GM19035 (cell line): ENCODE measurements around the gene ZNF563.

Experiments used
- ATAC-seq: cut with Tn5 transposase; IDR thresholded peaks from one replicate; pipeline ENCODE4 v1.9.1; 2021; ENCODE audit not compliant: unreplicated experiment

Gene ZNF563

GRCh38 chr19:12294249-12295158 is 38.9 kb downstream of the ZNF563 start, which contains the start of gene ZNF44:
Gene ZNF44 (minus strand): TSS chr19:12294883. CDS start chr19:12294694, 189 bp downstream.
- peak; percentile 95 for ATAC-seq

DNA sequence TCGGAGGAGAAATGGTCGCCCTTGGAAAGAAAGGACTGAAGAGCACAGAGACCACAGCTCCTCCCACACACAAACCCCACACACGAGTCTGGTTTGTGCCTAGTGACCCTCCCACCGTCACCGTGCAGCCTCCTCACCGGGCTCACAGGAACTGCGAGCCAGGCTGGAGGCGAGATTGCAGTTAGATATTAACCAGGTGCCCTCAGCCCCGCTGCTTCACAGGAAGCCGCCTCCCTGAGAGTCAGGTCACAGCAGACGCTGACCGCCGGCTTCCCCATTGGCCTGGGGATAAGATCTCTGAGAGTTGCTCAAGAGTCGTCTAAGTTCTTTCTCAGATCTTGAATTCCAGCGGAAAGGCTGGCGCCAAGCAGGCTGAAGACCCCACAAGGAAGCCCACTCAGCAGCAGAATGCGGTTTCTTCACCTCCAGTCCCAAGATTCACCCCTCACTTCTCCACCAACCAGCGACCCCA is 39.6 kb downstream of the ZNF563 start:
- ATAC-seq: no peak

DNA sequence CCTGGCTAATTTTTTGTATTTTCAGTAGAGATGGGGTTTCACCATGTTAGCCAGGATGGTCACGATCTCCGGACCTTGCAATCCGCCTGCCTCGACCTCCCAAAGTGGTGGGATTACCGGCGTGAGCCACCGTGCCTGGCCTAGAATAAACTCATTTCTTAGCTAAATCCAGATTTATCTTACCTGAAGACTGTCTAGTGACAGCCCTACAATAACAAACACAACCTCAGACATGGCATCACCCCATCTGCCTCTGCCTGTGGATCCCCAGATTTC is 43.7 kb downstream of the ZNF563 start:
- ATAC-seq: no peak

GRCh38 chr19:12287958-12288500 is 45.4 kb downstream of the ZNF563 start:
- ATAC-seq: no peak

DNA sequence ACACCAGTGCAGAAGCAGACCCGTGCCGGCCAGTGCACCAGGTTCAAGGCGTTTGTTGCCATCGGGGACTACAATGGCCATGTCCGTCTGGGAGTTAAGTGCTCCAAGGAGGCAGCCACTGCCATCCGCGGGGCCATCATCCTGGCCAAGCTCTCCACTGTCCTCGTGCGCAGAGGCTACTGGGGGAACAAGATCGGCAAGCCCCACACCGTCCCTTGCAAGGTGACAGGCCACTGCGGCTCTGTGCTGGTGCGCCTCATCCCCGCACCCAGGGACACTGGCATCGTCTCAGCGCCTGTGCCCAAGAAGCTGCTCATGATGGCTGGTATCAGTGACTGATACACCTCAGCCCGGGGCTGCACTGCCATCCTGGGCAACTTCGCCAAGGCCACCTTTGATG is 48.8 kb downstream of the ZNF563 start:
- ATAC-seq: no peak

DNA sequence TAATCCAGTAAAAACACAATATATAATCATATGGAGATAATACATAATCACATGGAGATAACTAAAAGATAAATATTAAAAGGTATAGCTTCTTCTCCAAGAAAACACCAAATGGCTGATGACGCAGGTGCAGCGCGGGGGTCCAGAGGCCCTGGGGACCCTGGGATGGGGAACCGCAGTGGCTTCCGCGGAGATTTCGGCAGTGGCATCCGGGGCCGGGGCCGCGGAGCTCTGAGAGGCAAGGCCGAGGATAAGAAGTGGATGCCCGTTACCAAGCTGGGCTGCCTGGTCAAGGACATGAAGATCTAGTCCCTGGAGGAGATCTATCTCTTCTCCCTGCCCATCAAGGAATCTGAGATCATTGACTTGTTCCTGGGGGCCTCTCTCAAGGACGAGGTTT is 49.2 kb downstream of the ZNF563 start:
- ATAC-seq: no peak

GRCh38 chr19:12278713-12279112 is 54.7 kb downstream of the ZNF563 start:
- no peak for ATAC-seq

GRCh38 chr19:12272980-12273901 is 60.2 kb downstream of the ZNF563 start:
- no peak for ATAC-seq

GRCh38 chr19:12272386-12272785 is 61.0 kb downstream of the ZNF563 start:
- ATAC-seq: no peak

- no peak for ATAC-seq
Measured at GRCh38 chr19:12270854-12271253, 62.6 kb downstream of the ZNF563 start.
